GF-D8 (cell line): ENCODE measurements around the gene HMCN2.

Source experiments
- DNase-seq: peaks from one replicate; lab custom pipeline; 2025; lab: John Stamatoyannopoulos, UW

The HMCN2 gene

DNA sequence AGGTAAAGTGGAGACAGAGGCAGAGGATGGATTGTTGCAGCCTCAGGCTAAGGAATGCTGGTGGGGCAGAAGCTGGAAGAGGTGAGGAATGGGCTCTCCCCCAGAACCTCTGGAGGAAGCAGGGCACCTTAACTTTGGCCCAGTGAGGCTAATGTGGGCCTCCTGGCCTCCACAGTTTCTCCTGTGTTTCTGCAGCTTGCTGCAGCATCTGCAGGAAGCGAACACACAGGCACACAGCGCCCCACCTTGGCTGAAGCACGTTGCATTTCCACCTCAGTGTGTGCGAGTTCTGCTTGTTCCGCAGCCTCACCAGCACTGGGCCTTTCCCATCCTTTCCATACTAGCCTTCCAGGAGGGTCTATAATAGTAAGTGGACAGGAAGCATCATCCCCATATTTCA, 152.0 kb downstream of the HMCN2 start:
- DNase-seq = no peak

DNA sequence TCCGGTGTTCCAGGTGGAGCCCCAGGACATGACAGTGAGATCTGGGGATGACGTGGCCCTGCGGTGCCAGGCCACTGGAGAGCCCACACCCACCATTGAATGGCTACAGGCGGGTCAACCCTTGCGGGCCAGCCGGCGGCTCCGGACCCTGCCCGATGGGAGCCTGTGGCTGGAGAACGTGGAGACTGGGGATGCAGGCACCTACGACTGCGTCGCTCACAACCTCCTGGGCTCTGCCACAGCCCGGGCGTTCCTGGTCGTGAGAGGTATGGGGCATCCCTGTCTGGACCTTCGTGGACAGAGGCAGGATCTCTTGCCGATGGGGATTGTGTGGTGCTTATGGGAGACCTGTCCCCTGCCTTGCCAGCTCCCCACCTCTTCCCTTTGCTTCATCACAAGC, 153.2 kb downstream of the HMCN2 start:
- no peak for DNase-seq

DNA sequence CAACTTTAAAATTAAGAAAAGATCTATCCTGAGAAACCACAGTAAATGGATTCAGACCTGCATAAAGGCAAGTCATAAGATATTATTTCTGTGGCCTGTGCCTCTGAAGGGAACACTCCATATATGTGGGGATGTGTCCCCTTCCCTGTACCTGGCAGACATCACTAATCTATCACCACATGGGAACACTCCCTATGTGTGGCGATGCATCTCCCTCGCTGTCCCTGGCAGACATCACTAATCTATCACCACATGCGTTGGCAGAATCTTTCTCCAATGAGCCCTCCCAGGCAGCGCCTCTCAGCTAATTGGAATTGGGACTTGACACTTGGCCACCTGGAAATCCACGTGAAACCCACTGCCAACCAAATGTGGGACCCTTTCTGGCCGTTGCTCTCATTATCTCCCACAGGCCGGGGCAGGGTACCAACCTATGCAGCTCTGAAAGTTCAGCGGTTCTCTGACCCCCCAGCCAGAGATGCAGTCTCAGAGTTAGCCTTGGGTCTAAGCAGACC, 154.0 kb downstream of the HMCN2 start:
- no peak for DNase-seq

DNA sequence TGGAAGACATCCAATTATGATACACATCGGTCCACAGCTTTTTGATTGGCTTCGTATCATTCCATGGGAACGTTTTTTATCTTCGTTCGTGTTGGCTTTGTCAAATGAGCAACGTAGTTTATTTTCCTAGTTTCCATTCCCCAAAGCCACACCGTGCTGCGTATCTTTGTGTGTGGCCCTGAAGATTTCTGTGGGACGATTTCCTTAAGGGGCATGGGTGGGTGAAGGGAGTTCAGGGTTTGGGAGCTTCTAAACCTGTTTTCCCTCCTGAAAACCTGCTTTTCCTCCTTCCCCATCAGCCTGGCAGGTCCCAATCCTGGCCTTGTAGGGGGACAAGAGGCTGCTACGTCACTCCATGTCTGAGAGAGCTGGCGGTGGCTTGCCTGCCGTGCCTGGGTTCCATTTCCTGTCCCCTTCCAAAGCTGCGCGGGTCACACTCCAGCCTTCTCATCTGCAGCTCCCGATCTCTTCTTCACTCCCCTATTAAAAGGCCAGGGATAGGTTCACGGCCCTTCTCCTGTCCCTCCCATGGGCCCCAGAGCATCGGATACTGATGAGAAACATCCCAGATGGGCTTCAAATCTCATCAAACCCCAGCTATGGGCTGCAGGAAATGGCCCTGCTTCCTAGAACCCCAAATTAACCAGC, 155.7 kb downstream of the HMCN2 start:
- DNase-seq = no peak

DNA sequence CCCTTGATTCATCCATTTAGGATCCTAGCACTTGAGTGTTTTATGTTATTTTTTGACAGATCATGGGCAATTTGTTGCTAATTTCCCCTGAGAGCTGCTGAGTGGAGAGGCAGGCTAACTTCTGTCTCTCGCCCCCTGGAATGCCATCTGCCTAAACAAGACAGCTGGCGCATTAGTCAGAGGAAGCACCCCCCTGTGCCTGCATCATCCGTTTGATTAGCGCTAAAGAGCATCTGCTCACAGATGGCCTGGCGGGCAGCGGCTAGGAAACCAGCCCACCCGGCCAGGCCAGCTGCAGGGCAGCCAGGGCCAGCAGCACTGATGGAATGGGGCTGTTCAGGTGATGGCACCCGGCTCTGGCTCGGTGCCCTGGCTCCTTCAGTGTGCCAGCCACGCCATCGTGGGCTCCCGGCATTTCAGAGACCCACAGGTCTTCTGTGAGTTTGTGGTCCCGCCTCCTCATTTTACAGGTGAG, 156.3 kb downstream of the HMCN2 start:
- no peak for DNase-seq

DNA sequence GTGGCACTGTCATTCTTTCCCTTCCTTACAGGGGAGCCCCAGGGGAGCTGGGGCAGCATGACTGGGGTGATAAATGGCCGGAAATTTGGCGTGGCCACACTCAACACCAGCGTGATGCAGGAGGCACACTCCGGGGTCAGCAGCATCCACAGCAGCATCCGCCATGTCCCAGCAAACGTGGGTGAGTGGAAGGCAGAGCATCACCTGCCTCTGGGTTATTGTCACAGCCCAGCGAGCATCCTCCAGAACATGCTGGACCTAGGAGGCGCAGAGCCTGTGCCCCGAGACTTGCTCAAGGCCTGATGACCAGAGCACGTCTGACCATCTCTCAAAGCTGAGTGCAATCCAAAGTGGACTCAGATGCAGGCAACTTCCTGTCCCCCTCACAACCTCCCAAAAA, 157.0 kb downstream of the HMCN2 start:
- no peak for DNase-seq

DNA sequence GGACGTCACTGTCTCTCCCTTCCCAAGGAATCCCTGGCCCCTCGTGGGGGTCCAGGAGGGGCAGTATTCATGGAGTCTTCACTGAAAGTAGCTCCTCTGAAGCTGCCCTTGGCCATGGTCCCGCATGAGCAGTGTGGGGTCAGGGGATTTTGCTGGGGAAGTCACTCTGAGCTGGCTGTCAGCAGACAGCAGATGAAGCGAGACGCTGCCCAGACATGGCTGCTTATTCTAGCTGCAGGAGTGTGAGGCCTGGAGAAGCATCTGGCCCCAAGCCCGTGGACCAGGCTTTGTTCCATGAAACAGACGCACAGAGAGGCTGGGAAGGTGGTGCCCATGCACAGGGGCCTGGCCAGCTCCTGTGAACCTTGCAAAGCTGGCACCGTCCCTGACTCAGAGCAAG, 157.7 kb downstream of the HMCN2 start:
- DNase-seq = no peak

DNA sequence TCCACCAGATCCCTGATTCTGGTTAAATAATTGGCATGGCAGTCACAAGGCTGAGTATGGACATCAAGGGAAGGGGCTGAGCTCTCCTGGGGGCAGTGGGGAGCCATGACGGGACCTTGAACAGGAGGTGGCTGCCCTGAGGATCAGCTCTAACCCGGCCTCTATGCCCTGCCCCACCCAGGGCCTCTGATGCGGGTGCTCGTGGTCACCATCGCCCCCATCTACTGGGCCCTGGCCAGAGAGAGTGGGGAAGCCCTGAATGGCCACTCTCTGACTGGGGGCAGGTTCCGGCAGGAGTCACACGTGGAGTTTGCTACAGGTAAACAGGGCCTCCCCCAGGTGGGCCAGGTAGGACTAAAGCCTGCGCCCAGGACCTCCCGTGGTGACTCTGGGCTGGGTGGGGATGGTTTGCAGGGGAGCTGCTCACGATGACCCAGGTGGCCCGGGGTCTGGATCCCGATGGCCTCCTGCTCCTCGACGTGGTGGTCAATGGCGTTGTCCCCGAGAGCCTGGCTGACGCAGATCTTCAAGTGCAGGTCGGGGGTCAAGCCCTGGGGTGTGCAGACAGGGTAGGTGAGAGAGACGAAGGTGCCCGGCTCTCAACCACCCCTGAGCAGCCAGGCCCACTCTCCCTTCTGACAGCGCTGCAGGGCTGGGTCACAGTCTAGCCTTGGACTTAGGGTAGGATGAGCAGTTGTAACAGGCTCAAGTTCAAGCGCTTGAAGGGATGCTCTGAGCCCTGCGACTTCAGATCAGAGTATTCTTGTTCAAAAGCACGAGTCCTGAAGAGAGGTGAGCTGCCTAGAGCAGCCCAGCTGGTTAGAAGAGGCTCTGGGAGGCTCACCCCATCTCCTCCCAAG, 159.3 kb downstream of the HMCN2 start:
- no peak for DNase-seq

DNA sequence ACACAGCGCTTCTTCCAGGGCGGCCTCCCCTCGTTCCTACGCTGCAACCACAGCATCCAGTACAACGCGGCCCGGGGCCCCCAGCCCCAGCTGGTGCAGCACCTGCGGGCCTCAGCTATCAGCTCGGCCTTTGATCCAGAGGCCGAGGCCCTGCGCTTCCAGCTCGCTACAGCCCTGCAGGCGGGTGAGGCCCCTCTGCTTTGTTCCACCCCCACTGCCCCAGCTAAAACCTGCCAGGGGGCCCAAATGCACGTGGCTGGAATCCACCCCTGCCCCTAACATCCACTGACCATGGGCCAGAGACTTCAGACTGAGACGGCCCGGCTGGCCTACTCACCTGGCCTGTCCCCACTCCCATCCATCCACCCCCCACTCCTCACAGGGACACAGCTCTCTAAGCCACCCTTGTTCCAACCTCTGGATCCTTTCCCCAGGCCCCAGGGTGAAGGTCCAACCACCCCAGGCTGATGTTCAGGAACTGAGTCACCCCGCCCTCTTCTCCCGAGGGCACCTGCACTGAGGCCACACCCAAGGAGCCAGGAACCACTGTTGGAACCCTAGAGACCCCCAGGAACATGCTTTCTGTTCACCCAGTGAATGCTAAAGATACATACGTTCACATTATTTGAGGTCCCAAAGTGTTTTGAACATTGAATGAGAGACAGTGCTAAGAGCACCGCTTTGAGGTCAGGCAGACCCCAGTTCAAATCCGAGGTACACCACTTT, 160.3 kb downstream of the HMCN2 start:
- no peak for DNase-seq

DNA sequence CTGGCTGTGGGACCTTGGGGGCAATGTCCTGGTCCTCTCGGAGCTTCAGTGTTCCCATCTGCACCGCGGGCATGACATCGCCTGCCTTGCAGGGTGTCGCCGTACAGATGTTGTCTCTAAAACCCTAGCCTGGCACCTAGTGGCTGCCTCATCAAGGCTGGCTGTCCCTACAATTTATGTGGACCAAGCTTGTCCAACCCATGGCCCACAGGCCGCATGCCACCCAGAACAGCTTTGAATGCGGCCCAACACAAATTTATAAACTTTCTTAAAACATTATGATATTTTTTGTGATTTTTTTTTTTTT, 160.9 kb downstream of the HMCN2 start:
- no peak for DNase-seq

DNA sequence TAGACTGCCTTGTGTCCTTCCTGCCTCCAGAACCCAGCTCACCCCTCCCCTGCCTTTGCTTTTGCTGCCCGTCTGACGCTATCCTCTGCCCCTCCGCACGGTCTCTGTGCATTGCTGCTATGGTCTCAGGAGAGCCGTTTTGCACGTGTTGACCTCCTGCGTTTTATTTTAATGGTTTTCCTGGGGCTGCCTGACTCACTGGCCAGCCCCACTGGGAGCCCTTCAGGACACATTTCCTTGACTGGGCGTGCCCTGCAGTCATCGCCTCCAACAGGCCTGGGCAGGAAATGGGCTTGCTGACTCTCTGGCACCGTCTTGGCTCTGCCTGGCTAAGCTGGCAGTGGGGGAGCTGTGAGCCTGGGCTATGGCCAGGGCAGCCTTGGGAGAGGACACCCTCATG, 161.3 kb downstream of the HMCN2 start:
- DNase-seq = no peak

DNA sequence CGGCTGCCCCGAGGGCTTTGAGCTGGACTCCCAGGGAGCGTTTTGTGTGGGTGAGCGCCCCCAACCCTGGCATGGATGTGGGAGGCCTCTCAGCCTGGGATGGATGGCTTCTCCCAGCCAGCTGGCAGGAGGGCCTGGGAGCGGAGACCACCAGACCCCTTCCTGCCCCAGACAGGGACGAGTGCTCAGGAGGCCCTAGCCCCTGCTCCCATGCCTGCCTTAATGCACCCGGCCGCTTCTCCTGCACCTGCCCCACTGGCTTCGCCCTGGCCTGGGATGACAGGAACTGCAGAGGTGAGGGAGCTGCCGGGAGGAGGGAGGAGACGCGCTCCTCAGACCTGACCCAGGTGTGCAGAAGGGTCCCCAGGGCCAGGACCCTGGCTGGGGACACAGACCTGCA, 161.8 kb downstream of the HMCN2 start:
- DNase-seq = no peak

DNA sequence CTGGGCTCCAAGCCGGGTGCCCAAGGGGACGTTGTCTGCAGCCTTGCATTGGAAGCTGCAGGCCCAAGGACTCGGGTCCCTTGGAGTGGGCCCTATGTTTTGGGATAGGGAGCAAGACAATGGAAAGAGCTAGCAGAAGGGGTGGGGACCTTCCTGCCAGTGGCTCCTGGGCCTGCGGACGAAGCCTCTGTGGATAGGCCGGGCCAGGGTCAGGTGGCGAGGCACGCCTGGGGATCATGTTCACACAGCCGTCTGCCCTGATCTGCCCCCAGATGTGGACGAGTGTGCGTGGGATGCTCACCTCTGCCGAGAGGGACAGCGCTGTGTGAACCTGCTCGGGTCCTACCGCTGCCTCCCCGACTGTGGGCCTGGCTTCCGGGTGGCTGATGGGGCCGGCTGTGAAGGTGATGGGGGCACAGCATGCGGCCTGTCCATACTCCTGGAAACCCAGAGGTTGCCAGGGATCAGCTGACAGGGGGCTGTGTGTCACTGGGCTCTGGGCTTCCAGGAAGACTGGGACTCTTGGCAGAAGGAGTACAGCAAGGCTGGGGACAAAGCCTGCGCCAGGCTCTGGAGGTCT, 162.6 kb downstream of the HMCN2 start:
- DNase-seq = no peak

DNA sequence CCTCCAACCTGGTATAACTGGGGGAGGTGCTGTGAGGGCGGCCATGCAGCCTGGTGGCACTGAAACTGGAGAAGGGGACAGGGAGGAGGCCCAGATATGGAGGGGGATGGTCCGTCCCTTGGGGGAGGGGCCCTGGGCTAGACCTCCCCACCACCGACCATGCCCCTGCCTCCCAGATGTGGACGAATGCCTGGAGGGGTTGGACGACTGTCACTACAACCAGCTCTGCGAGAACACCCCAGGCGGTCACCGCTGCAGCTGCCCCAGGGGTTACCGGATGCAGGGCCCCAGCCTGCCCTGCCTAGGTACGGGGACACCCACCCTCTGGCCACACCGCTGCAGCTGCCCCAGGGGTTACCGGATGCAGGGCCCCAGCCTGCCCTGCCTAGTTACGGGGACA, 163.8 kb downstream of the HMCN2 start:
- DNase-seq = no peak

DNA sequence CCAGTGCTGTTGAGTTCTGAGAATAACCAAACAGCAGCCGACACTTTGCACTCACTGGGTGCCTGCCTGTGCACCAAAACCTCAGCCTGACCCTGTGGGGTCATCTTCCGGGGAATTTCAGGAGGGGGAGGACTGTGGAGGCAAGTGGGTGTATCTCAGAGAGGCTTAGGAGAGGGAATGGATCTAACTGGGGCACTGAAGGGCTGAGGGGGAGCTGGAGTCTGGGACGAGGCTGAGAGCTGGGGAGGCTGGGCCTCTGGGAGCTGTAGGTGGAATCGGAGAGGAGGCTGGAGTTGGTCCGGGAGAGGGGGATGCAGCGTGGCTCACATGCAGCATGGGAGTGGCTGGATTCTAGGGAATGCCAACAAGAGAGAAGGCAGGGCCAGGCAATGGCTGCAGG, 164.3 kb downstream of the HMCN2 start:
- no peak for DNase-seq

DNA sequence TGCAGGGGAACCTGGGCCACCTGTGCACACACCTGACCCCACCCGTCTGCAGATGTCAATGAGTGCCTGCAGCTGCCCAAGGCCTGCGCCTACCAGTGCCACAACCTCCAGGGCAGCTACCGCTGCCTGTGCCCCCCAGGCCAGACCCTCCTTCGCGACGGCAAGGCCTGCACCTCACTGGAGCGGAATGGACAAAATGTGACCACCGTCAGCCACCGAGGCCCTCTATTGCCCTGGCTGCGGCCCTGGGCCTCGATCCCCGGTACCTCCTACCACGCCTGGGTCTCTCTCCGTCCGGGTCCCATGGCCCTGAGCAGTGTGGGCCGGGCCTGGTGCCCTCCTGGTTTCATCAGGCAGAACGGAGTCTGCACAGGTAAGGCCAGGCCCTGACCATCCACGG, 164.7 kb downstream of the HMCN2 start:
- DNase-seq = no peak

DNA sequence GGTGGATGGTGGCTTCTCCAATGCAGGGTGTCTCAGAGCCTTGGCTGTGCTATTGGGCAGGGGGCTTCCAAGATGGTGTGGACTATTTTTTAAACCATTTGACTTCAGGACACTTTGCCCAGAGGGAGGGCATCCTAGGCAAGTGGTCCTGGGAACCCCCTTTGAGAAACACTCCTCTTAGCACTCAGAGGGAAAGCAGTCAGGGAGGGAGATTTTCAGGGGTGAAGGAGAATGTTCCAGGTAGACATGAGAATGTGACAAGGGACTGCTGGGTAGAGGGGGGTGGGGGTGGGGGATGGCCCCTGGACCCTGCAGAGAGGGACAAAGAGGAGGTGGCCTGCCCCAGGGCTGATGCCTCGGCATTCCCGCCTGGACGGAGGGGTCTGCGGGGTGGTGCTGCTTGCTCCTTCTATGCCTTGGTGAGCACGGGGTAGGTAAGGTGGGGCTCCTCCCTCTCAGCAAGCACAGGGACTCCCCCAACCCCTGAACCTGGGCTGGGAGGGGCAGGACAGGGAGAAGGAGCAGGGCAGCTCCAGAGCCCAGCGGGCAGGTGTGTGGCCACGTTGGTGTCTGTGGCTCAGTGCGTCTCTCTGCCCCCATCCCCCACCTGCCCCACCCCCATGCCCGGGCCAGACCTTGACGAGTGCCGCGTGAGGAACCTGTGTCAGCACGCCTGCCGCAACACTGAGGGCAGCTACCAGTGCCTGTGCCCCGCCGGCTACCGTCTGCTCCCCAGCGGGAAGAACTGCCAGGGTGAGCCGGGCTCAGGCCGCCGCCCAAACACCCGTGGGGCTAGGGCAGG, 165.4 kb downstream of the HMCN2 start:
- DNase-seq = no peak

DNA sequence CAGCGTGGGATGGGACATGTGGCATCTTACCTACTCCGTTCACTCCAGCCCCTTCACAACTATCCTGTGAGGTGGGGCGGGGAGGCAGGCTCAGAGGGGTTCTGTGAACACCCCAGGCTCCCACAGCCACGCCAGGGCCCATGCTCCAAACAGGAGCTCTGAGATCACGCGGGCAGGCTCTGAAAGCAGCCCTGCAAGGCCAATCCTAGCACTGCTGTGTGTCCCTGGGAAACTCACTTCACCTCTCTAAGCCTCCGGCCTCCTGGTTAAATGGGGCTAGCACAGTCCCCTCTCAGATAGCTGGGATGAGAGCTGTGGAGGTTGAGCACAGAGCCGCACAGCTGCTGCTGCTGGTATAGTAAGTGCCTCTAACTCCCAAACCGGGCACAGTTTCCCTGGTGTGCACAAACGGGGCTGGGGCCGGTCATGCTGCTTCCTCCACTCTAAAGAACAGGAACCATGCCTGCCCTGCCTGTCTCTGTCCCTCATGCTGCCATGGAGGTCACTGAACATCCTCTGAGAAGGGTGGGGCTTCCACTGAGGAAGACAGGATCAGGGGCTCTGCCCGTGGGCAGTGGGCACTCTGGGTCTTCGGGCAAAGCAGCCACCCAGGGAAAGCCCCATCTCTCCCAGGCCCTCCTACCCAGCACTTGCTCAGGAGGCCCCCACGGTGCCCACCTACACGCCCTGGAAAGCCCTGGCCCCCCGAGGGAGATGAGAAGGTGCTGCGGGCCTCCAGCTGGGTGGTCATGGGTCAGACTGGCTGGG, 166.2 kb downstream of the HMCN2 start:
- no peak for DNase-seq

DNA sequence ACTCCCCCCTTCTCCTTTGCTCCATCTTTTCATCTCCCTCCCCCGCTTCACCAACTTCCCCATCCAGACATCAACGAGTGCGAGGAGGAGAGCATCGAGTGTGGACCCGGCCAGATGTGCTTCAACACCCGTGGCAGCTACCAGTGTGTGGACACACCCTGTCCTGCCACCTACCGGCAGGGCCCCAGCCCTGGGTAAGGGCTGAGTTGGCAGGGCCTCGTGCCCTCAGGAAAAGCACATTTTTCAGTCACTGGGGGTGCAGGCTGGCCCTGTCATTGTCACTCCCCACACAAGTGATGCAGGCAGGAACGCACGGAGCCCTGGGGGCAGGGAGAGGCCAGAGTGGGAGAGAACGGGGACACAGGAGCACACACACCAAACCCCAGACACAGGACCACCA, 166.8 kb downstream of the HMCN2 start:
- no peak for DNase-seq

DNA sequence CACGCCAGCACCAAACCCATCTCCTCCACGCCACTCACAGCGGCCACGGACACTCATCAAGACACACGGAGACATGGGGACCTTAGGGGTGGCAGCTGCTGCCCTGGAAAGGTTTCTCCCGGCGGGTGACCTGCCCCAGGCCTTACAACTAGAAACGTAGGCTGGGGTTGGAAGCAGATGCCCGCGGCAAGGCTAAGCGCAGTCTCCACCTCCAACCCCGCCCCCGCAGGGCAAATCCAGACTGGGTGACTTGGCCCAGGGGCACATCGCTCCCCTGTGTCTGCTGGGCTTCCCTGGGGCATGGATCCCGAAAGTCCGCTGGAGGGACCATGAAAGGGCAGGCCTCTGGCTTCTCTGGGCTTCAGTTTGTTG, 167.2 kb downstream of the HMCN2 start:
- no peak for DNase-seq
